Measurements from ENCODE around the gene FOXP1.

Gene FOXP1

GRCh38 chr3:71563827-71564226 is 19.7 kb downstream of the FOXP1 start:
- DNase-seq (ENCODE audit: low spot score): no peak

DNA sequence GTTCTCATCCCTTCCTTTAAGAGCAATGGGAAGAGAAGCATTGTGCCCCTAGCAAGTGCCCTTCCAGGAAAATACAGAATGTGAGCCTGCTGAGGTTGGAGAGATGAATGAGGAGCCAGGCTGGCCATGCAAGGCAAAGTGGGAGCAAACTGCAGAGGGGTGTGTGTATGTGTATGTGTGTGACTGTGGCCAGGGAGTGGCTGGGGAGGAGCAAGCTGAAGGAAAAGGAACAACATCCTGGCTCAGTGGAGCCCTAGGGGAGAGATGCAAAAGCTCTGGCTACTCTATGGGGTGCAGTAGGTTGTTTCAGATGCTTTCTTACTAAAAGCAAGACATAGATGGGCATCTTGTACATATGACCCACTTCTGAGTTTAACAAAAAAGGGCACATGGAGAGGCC is 20.6 kb downstream of the FOXP1 start:
- DNase-seq (ENCODE audit: low spot score): no peak

- DNase-seq (ENCODE audit: low spot score): no peak
These were observed 22.9 kb downstream of the FOXP1 start for GRCh38 chr3:71560665-71561064.

GRCh38 chr3:71559578-71560162 is 23.9 kb downstream of the FOXP1 start:
- no peak for DNase-seq (ENCODE audit: low spot score)

- DNase-seq (ENCODE audit: low spot score): no peak
These were observed 24.5 kb downstream of the FOXP1 start for GRCh38 chr3:71559021-71559420.

GRCh38 chr3:71554649-71555048 is 28.9 kb downstream of the FOXP1 start:
- no peak for DNase-seq (ENCODE audit: low spot score)

DNA sequence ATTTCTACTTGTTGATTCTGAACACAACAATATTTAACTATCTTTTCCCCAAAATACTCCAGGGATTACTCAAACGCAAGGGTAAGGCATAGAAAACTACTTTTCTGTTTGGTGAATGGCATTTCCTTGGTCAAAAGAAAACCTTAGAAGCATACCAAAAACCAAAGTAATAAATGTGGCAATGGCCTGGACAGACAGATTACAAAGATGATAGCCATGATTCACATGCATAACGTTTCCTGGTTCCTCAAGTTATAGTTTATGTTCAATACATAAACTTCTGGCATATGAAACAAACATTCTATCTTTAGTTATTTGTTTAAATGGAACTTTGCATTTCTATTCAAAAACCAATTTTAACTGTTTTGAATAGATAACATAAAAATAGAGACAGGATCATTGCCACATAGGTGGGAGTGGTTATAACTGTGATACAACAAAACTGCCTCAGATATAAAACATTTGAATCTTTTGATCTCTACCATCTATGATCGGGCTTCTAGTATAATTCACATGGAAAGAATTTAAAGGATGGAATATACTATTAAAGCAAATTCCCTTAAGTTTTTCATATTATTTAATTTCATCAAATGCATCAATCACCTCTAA is 32.1 kb downstream of the FOXP1 start:
- DNase-seq (ENCODE audit: low spot score): no peak

GRCh38 chr3:71549951-71550350 is 33.6 kb downstream of the FOXP1 start:
- DNase-seq (ENCODE audit: low spot score): no peak

DNA sequence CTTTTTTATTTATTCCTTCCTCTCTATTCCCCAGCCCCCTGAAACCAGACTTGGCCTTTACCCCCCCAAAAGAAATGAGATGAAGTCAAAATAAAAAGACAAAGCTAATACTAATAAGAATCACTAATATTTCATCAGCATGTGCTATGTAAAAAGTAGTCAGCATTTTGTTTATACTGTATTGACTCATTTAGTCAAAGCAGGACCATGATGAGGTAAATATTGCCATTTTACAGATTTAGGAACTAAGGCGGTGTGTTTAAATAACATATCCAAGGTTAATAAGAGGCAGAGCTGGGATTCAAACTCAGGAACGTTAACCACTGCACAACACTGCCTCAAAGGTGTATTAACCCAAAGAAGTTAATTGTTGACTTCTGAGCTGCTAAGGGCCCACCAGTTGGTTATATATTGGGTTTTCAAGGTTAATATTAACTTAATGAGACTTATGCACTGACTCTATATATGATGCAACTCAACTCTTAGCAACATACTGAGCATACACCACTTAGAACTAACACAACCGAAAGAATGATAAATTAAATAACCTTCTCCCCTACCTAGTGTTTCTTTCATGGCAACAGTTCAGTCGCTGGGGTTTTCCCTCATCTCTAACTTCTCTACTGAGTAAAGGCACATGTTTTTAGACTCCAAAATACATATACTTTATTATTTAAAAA is 34.7 kb downstream of the FOXP1 start:
- no peak for DNase-seq (ENCODE audit: low spot score)

DNA sequence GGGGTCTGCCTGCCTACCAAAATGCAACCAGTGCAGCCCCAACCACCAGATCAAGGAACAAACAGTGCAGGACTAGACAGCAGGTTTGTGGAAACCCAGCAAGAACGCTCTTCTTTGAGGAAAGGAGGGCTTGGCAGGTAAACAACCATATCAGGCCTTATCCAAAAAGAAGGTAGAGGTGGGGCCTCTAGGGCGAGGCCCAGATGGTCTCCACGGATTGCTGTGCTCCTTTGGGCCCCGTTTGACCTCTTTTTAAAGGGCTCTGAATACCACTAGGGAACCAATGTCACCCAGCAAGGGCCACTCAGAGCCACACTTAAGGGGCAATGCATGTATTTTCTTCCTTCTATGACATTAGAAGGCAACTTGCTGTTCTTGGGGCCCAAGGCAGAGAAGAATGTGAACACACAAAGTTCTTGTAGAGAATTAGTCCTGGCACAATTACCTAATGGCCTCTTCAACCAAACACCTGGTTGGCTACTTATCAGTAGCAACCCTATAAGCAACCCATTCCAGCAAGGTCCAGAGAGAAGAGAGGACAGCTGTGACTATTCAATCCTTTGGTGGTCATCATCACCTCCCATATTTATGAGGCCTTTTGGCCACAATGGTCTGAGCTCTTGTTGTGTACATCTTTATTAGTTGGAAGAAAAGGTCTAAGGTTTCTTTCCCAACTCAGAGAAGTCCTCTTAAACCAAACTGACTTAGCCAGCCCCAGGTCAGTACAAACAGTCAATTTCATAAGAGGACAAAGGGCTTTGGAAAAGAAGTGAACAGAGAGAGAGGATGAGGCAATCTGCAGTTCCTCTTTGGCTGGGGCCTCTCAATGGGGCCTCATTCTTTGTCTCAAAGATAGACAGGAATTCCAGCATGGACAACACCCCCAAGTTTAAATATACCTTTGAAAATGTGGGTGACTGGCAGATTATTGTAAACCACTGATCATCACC is 36.0 kb downstream of the FOXP1 start:
- DNase-seq (ENCODE audit: low spot score): no peak

- DNase-seq (ENCODE audit: low spot score): no peak
These were observed 36.7 kb downstream of the FOXP1 start for GRCh38 chr3:71546821-71547220.

- DNase-seq (ENCODE audit: low spot score): no peak
These were observed 38.2 kb downstream of the FOXP1 start for GRCh38 chr3:71545330-71545729.

- no peak for DNase-seq (ENCODE audit: low spot score)
These were observed 40.0 kb downstream of the FOXP1 start for GRCh38 chr3:71543371-71544016.

DNA sequence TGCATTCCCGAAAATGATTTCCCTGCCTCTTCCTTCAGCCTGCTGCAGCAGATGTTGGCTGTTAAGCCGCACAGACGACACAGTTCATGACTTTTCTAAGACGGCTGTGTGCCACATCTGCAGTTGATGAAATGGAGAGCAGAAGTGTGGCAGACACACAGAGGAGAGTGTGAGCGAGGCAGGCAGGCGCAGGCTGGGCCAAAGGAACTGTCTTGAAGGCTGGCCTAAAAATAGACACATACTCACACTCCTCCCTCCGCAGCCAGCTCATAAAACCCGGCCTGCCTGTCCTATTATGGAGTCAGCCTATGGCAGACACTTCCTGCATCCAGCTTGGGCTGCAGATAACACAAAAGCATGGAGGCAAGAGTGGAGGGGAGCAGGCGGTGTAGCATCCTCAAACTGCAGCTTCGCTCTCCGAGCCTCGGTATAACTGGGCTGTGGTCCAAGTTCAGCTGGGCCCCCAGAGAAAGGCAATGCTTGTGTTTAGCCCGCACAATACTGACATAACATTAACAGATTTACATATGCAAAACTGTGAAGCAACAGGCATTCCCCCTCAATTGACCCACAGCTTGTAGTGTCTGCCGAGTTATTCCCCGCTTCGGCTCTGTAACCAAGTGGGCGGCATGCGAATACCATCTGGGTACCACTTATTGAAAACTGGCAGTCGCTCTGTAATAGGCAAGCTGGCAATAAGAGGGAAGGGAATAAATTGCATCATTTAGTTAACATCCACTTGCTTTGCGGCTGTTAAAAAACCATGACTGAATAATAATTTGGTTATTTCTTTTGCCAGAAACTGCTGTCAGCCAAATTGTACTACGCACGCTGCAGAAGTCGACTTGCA is 40.8 kb downstream of the FOXP1 start:
- no peak for DNase-seq (ENCODE audit: low spot score)

DNA sequence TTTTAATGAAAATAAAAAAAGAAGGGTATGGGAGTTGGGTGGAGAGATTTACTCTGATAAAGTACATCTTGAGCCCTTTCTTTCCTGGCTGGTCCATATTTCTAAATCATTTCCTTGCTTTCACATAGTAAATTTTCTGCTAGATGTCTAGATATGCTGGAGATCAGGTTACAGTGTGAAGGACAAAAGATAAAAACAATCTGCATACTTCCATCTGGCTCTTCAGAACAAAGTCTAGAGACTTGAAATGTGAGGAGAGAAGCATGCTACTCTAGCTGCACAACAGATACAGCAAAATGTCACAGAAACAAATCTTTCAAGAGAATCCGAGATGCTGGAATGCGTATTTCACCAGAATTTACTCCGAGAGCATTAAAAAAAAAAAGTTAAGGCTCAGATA is 42.2 kb downstream of the FOXP1 start:
- DNase-seq (ENCODE audit: low spot score): no peak

DNA sequence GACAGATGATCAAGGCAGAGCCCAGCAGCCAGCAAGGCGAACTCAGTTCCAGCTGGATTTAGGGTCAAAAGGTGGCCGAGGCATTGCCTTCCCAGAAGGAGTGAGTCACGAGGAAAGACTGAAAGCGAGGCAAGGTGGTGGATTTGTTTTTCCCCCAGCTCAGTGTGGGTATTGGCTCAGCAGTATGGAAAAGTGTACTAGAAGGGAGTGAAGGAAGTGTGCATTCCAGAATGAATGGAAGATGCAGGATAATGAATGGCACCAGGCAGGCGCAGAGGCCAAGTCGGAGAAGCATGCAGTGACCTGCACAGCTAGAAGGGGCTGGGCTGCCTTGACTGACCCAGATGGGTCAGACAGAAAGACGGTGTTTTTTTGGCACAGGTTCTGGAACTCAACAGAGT is 46.3 kb downstream of the FOXP1 start:
- DNase-seq (ENCODE audit: low spot score): no peak

GRCh38 chr3:71536376-71536965 is 47.1 kb downstream of the FOXP1 start:
- peak; percentile 80 for DNase-seq (ENCODE audit: low spot score)

DNA sequence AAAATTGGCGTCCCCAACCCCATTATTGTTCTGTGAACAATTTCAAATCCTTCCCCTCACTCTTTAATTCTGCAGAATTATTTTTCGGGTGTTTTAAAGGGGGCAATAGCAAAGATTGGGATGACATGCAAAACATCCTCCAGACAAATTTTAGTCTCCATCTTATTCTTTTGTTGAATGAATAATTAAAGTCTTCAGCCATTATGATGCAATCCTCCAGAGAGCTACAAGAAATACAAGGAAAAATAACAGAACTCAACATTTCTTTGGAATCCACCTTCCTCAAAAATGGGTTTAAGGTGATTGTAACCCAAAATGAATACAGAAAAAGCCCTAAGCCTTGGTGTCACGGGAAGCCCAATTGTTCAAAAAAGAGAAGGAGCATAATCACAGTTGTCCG is 49.9 kb downstream of the FOXP1 start:
- DNase-seq (ENCODE audit: low spot score): no peak

DNA sequence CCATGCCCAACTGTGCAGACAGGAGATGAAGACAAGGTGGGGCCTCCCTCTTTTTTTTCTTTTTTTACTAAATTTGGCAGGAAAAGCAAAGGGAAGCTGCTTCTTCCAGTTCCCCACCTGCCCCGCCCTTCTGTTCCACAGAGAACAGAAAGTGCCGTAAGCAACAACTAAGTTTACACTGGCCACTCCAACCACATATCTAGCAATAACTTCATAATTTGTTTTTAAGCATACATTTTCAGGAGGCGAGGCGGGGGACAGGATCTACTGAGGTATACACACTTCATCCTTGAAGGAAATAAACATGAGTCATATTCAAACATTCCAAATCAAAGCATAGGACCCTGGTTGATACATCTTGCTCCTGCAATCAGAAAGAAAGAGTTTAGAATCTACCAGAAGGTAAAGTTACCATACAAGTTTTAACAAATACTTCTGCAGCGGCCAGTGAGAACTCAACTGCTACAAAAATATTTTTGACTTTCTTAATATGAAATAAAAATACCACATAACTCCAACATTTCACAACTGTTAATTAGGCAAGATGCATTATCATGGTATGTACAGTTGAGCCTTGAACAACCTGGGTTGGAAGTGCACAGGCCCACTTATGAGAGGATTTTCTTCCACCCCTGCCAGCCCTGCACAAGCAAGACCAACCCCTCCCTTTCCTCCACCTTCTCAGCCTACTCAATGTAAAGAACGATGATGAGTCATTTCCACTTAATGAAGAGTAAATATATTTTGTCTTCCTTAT is 50.7 kb downstream of the FOXP1 start:
- no peak for DNase-seq (ENCODE audit: low spot score)
